A549 treated with GW870086 at 1 μM for 4 hours (cell line): ENCODE data around the gene NDUFS6. TPM values are rescaled to one million over a fixed set of nuclear protein-coding genes. Genes with fewer than 3 reads are reported as not detected.

Experiments used
- total RNA-seq: library from RNA; stranded (reverse); fragments of 200-300 nt; extraction: Qiagen RNA extraction; gene quantifications from 5 replicates; pipeline ENCODE4 v1.2.3, GENCODE V29; 2022; ENCODE audit warnings: low read depth

The NDUFS6 gene
- 106 to 125 TPM (median 111 TPM) in 5 replicates for total RNA-seq

DNA sequence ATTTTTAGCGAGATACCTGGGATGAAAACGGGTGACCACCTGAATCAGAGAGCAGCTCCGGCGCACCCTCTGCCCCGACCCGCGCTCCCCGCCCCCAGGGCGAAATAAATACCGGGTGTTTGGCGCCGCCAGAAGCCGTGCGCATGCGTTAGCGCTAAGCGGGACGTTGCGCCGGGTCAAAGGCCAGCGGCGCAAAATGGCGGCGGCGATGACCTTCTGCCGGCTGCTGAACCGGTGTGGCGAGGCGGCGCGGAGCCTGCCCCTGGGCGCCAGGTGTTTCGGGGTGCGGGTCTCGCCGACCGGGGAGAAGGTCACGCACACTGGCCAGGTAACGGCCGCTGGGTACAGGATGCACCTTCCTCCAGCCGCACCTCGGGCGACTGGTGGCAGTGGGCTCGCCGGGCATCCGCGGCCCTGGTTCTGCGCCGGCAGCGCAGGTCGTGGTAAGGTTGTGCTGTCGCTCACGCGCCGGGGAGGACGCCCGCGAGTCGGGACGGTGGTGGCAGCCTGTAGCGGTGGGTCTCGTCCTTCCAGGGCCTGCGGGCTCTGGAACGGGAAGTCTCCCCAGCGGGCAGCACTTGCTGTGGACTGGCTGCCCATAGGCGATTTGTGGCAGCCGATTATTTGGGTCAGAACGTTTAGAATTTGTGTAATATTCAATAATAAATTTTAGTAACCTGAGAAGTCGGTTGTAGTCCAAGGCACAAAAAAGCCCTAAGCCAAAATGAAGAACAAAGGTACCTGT, at the start of gene NDUFS6:
Gene NDUFS6, plus strand, starts transcription at position 186 of the 745 bp plus-strand sequence. Its CDS starts 11 bp downstream, at position 197.

DNA sequence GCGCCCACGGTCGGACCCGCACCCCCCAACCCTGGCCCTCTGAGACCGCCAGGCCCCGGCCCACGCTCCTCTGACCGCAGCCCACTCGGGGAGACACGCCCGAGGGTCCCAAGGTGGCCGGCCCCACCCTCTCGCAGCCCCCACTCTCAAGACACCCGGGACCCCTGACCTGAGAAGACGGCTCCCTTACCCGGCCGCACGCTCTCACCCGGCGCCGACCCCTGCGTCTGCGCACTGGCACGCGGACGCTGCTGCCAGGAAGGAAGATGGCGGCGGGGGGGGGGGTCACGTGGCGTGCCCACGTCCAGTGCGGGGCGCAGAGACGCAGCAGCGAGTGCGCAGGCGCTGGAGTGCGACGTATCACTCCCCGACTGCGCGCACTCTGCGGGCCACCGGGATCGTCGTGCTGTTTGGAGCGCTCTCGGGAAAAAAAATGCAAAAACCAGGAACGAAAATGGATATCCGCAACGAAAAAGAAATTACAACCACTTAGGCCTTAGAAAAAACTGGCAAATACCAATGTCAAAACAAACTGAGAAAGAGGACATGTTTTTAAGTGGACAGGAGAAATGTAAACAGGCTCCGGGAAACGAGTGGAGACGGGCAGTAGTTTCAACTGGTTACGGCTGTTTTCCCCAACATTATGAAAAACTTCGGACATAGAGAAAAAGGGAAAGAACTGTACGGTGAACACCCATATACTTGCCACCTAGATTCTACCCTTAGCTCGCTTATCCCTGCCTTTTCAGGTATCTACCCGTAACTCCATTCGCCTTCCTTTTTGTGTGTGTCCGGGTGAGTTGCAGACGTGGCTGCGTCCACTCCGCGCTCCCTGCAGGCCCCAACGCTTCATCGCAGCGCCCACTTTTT, 1.4 kb upstream of the NDUFS6 start, which contains the start of gene MRPL36:
Gene MRPL36, minus strand, starts transcription at position 236 of the 870 bp plus-strand sequence. CDS start 902 bp downstream, outside the sequence.

Other genes with a start within 250 kb of the NDUFS6 start
- gene MRPL36, start 1.6 kb upstream of the NDUFS6 start, total RNA-seq = 95.0 to 124 TPM (median 118 TPM) in 5 replicates
- 0.25 to 0.53 TPM (median 0.45 TPM) in 5 replicates for gene IRX4, start 81.5 kb downstream of the NDUFS6 start, total RNA-seq